Liver (tissue), 9 donors: Measurements from ENCODE around the gene RHEX. TPM values are rescaled to one million over a fixed set of nuclear protein-coding genes. Genes with fewer than 3 reads are reported as not detected.

Experiments
- DNase-seq: peaks from one replicate; pipeline ENCODE4 v3.0.0-alpha.2; 2017; ENCODE audit warnings: low spot score
- H3K27ac ChIP-seq, 2 donors: one replicate each; pipeline ENCODE4 v1.7.0; 2013; ENCODE audit warnings: inconsistent platforms in 2 of 2, low read length in 2 of 2, control low read depth in 1 of 2, low read depth in 1 of 2, mild to moderate bottlenecking in 1 of 2
- H3K27me3 ChIP-seq, 4 donors: one replicate each; pipeline versions ENCODE4 v1.6.1 to v1.7.0; 2013; ENCODE audit warnings: low read length in 3 of 4, inconsistent platforms in 1 of 4, mild to moderate bottlenecking in 1 of 4, moderate library complexity in 1 of 4; ENCODE audit not compliant: control insufficient read depth in 4 of 4, insufficient read depth in 4 of 4
- H3K36me3 ChIP-seq, 4 donors: one replicate each; pipeline versions ENCODE4 v1.6.1 to v1.7.0; 2013; ENCODE audit warnings: low read length in 3 of 4, mild to moderate bottlenecking in 3 of 4, low read depth in 1 of 4, moderate library complexity in 1 of 4; ENCODE audit not compliant: control insufficient read depth in 4 of 4, insufficient read depth in 3 of 4
- H3K4me1 ChIP-seq, 4 donors: one replicate each; pipeline versions ENCODE4 v1.6.1 to v1.7.0; 2013; ENCODE audit warnings: low read length in 3 of 4, mild to moderate bottlenecking in 3 of 4, moderate library complexity in 1 of 4; ENCODE audit not compliant: control insufficient read depth in 4 of 4, insufficient read depth in 4 of 4
- H3K4me3 ChIP-seq, 3 donors: one replicate each; pipeline versions ENCODE4 v1.6.1 to v1.7.0; 2013; ENCODE audit warnings: low read length in 3 of 3, control low read depth in 1 of 3, low read depth in 1 of 3, mild to moderate bottlenecking in 1 of 3
- H3K9ac ChIP-seq, 2 donors: one replicate each; pipeline ENCODE4 v1.7.0; 2013; ENCODE audit warnings: low read length in 2 of 2, mild to moderate bottlenecking in 2 of 2, moderate library complexity in 2 of 2, control low read depth in 1 of 2, low read depth in 1 of 2
- H3K9me3 ChIP-seq, 4 donors: one replicate each; pipeline versions ENCODE4 v1.6.1 to v1.7.0; 2013; ENCODE audit warnings: low read length in 3 of 4; ENCODE audit not compliant: control insufficient read depth in 4 of 4
- EGR1 ChIP-seq, 2 donors: IDR thresholded peaks; 2 replicates each; pipeline ENCODE4 v1.6.1; 2016 to 2018; ENCODE audit warnings: antibody characterized with exemption in 2 of 2, low read depth in 2 of 2
- FOXA1 ChIP-seq: IDR thresholded peaks from 2 replicates; pipeline ENCODE4 v1.6.1; 2016; ENCODE audit warnings: antibody characterized with exemption
- FOXA2 ChIP-seq: IDR thresholded peaks from 2 replicates; pipeline ENCODE4 v1.6.1; 2016; ENCODE audit warnings: antibody characterized with exemption
- HNF4A ChIP-seq, 2 donors: conservative IDR thresholded peaks; 2 replicates each; pipeline ENCODE4 v1.6.1; 2016; ENCODE audit warnings: antibody characterized with exemption in 2 of 2, mild to moderate bottlenecking in 2 of 2
- HNF4G ChIP-seq: IDR thresholded peaks from 2 replicates; pipeline ENCODE4 v1.6.1; 2016; ENCODE audit warnings: antibody characterized with exemption
- JUND ChIP-seq, 2 donors: IDR thresholded peaks; 2 replicates each; pipeline ENCODE4 v1.6.1; 2016; ENCODE audit warnings: antibody characterized with exemption in 2 of 2
- MAX ChIP-seq: IDR thresholded peaks from 2 replicates; pipeline ENCODE4 v1.6.1; 2016; ENCODE audit warnings: antibody characterized with exemption
- NR2F2 ChIP-seq: IDR thresholded peaks from 2 replicates; pipeline ENCODE4 v1.6.1; 2016; ENCODE audit warnings: antibody characterized with exemption
- RAD21 ChIP-seq, 2 donors: IDR thresholded peaks; 2 replicates each; pipeline ENCODE4 v1.6.1; 2016; ENCODE audit warnings: antibody characterized with exemption in 2 of 2, mild to moderate bottlenecking in 2 of 2
- REST ChIP-seq: IDR thresholded peaks from 2 replicates; pipeline ENCODE4 v1.6.1; 2016; ENCODE audit warnings: antibody characterized with exemption, mild to moderate bottlenecking
- RXRA ChIP-seq, 2 donors: IDR thresholded peaks; 2 replicates each; pipeline ENCODE4 v1.6.1; 2017 to 2018; ENCODE audit warnings: antibody characterized with exemption in 2 of 2, mild to moderate bottlenecking in 1 of 2
- SP1 ChIP-seq: IDR thresholded peaks from 2 replicates; pipeline ENCODE4 v1.6.1; 2018; ENCODE audit warnings: antibody characterized with exemption, mild to moderate bottlenecking
- TAF1 ChIP-seq: conservative IDR thresholded peaks from 2 replicates; pipeline ENCODE4 v1.6.1; 2016; ENCODE audit warnings: antibody characterized with exemption, mild to moderate bottlenecking
- YY1 ChIP-seq: IDR thresholded peaks from 2 replicates; pipeline ENCODE4 v1.6.1; 2016; ENCODE audit warnings: antibody characterized with exemption, mild to moderate bottlenecking
- WGBS: extraction: QIAGEN DNeasy Blood & Tissue Kit; methylation state at CpG from one replicate; pipeline ENCODE4 v1.1.7; 2013; 5-methylcytosine and 5-hydroxymethylcytosine counted together
- polyA plus RNA-seq, 2 donors: library from polyadenylated mRNA; stranded (reverse) in 1 of 2; unstranded in 1 of 2; fragments of 200-250 nt in 1 of 2; fragments of >200 nt in 1 of 2; fragmentation: Nextera tagmentation in 1 of 2; extraction: Ambion mirVana in 1 of 2; gene quantifications; one replicate each; pipeline versions ENCODE4 v1.2.1 to v1.2.3, GENCODE V29; 2013 to 2015
- total RNA-seq, 2 donors: library from RNA; depleted of rRNA; stranded (reverse); fragments of >200 nt; gene quantifications; one replicate each; pipeline ENCODE4 v1.2.3, GENCODE V29; 2014
- TF ChIP-seq, protein P1 (sequence below): fragments of 150-350 bp; IDR thresholded peaks from 2 replicates; pipeline ENCODE4 v1.5.1; 2017; ENCODE audit warnings: improper control_type of control experiment, low read depth, low read length; ENCODE audit not compliant: missing input control
- TF ChIP-seq, protein P2 (sequence below): IDR thresholded peaks from 2 replicates; pipeline ENCODE4 v1.6.1; 2016; ENCODE audit warnings: antibody characterized with exemption
- donor health status: healthy.
- donor health status: healthy.
- donor health status: healthy.
- donor health status: healthy.
- donor health status: healthy.

Gene RHEX
- total and polyA plus RNA-seq, 4 donors, result 0.15 to 2.8 (median 0.47) TPM

DNA sequence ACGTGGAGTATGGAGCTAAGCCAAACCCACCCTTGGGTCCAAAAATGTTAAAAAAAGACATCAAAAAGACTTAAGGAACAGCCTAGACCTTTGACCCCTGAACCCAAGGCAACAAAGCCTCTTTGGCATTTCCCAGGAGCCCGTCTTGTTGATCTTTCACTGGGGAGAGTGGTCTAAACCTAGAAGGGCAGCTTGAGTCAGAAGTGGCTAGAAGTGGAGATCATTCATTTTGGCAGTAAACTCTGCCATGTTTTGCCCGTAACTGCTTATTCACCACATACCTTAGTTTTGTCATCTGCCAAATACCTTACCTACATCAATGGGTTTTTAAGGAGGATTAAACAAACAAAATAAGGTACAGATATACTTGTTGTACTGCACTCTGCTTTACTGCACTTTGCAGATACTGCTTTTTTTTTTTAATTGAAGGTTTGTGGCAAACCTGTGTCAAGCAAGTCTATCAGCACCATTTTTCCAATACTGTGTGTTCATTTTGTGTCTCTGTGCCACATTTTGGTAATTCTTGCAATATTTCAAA is 27.6 kb upstream of the RHEX start:
- Histone ChIP-seq H3K36me3 (no peaks in the 10 kb centered on the region), H3K9me3 (no peaks in the 10 kb centered on the region), H3K27me3 (no peaks in the 10 kb centered on the region), H3K27ac (no peak overlapping the region), H3K4me3 (no peak overlapping the region), H3K4me1 (peaks cover 0 to 18% (median 8%) of the 10 kb centered on the region in 4 donors), H3K9ac (no peak overlapping the region)
- WGBS, result 90% methylated on average over 3 of the region's 3 CpGs
- TF ChIP-seq FOXA1 (no peak), JUND (IDR thresholded peaks at IDR 0.05) (no peak), HNF4G (no peak), REST (no peak), TAF1 (no peak), YY1 (no peak), NR2F2 (no peak), RXRA (IDR thresholded peaks at IDR 0.05) (no peak)
- TF ChIP-seq, protein P1, sequence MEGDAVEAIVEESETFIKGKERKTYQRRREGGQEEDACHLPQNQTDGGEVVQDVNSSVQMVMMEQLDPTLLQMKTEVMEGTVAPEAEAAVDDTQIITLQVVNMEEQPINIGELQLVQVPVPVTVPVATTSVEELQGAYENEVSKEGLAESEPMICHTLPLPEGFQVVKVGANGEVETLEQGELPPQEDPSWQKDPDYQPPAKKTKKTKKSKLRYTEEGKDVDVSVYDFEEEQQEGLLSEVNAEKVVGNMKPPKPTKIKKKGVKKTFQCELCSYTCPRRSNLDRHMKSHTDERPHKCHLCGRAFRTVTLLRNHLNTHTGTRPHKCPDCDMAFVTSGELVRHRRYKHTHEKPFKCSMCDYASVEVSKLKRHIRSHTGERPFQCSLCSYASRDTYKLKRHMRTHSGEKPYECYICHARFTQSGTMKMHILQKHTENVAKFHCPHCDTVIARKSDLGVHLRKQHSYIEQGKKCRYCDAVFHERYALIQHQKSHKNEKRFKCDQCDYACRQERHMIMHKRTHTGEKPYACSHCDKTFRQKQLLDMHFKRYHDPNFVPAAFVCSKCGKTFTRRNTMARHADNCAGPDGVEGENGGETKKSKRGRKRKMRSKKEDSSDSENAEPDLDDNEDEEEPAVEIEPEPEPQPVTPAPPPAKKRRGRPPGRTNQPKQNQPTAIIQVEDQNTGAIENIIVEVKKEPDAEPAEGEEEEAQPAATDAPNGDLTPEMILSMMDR, result no peak
- TF ChIP-seq, protein P2, sequence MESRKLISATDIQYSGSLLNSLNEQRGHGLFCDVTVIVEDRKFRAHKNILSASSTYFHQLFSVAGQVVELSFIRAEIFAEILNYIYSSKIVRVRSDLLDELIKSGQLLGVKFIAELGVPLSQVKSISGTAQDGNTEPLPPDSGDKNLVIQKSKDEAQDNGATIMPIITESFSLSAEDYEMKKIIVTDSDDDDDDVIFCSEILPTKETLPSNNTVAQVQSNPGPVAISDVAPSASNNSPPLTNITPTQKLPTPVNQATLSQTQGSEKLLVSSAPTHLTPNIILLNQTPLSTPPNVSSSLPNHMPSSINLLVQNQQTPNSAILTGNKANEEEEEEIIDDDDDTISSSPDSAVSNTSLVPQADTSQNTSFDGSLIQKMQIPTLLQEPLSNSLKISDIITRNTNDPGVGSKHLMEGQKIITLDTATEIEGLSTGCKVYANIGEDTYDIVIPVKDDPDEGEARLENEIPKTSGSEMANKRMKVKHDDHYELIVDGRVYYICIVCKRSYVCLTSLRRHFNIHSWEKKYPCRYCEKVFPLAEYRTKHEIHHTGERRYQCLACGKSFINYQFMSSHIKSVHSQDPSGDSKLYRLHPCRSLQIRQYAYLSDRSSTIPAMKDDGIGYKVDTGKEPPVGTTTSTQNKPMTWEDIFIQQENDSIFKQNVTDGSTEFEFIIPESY, result no peak
- no peak for DNase-seq

DNA sequence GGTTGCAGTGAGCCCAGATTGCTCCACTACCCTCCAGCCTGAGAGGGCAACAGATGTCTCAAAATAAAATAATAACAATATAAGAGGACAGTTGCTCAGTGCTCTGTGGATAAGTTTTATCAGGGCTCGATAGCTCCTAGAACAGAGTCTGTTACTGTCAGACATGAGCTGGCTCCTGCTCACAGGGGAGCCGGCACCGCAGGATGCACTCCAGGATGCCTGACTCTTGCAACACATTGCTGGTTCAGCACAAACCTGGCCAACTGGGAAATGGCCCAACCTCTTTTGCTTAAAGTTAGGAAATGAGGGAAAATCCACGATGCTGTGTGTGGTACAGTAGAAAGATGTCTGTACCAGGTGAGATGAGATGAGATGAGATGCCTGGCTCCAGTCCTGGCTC is 23.5 kb upstream of the RHEX start:
- peak; percentile 53 for DNase-seq
- peak overlapping the region in 1 of 2 donors; percentile 26 for H3K27ac ChIP-seq
- peaks cover 0 to 21% (median 8%) of the 10 kb centered on the region in 4 donors for H3K4me1 ChIP-seq
- H3K9me3 ChIP-seq, result no peaks in the 10 kb centered on the region
- WGBS, result 18% methylated on average over 4 of the region's 4 CpGs
- no peaks in the 10 kb centered on the region for H3K27me3 ChIP-seq
- no peak overlapping the region for H3K9ac ChIP-seq
- H3K4me3 ChIP-seq, result no peak overlapping the region
- H3K36me3 ChIP-seq, result no peaks in the 10 kb centered on the region
- TF ChIP-seq HNF4A (conservative IDR thresholded peaks at IDR 0.05) (peak; percentile 47 to 53), SP1 (peak; percentile 11), RAD21 (IDR thresholded peaks at IDR 0.05) (peak; percentile 32 to 35), FOXA2 (no peak), REST (no peak), NR2F2 (no peak), TAF1 (no peak), EGR1 (IDR thresholded peaks at IDR 0.05; ENCODE audit: low read depth in 2 of 2) (no peak), FOXA1 (no peak), MAX (peak; percentile 70), HNF4G (no peak)
- TF ChIP-seq, protein P2, result peak; percentile 17
- TF ChIP-seq, protein P1, result no peak
